OCI-LY7 (cell line): ENCODE measurements around the gene CDC34. TPM values are rescaled to one million over a fixed set of nuclear protein-coding genes. Genes with fewer than 3 reads are reported as not detected.

Experiments
- BruUV-seq: library from RNA; stranded (reverse); fragments of 400-500 nt; replicated peaks from 2 replicates; lab custom pipeline; 2021; lab: Mats Ljungman, UMichigan
- CTCF ChIA-PET: fragments of 300-600 bp; sonication (Branson Sonifier 250); formaldehyde crosslinking; loops from one replicate; lab custom pipeline; 2022; ENCODE audit warnings: antibody characterized with exemption; ENCODE audit not compliant: unreplicated experiment; lab: Charles Lee
- POLR2A ChIA-PET: fragments of 300-600 bp; sonication (Branson Sonifier 250); formaldehyde crosslinking; loops from one replicate; lab custom pipeline; 2022; ENCODE audit warnings: antibody characterized with exemption; lab: Charles Lee
- DNase-seq: peaks from one replicate; pipeline ENCODE4 v3.0.0-alpha.2; 2015; ENCODE audit warnings: low spot score
- H2AFZ ChIP-seq: fragments of 200-600 bp; sonication (generic), shearing (Covaris generic); 2 replicates; pipeline ENCODE4 v1.6.1; 2014; ENCODE audit warnings: mild to moderate bottlenecking, antibody characterized with exemption, low read length, moderate library complexity
- H3K27ac ChIP-seq: fragments of 200-600 bp; sonication (generic); 2 replicates; pipeline ENCODE4 v1.5.1; 2014; ENCODE audit warnings: mixed run types, low read depth, mild to moderate bottlenecking, moderate library complexity, low read length, inconsistent platforms; ENCODE audit not compliant: poor library complexity, severe bottlenecking
- H3K36me3 ChIP-seq: fragments of 200-600 bp; sonication (generic); 2 replicates; pipeline ENCODE4 v1.6.1; 2014; ENCODE audit warnings: mild to moderate bottlenecking, antibody characterized with exemption, low read length, moderate library complexity, mixed read lengths; ENCODE audit not compliant: insufficient read depth
- H3K4me1 ChIP-seq: fragments of 200-600 bp; sonication (generic); 2 replicates; pipeline ENCODE4 v1.5.1; 2014; ENCODE audit warnings: mild to moderate bottlenecking, low read length; ENCODE audit not compliant: insufficient read depth, poor library complexity, severe bottlenecking
- H3K4me2 ChIP-seq: fragments of 200-600 bp; sonication (generic); 2 replicates; pipeline ENCODE4 v1.6.1; 2014; ENCODE audit warnings: mild to moderate bottlenecking, low read length
- H3K4me3 ChIP-seq: fragments of 200-600 bp; sonication (generic); 2 replicates; pipeline ENCODE4 v1.5.1; 2014; ENCODE audit warnings: mild to moderate bottlenecking, low read depth, low read length; ENCODE audit not compliant: poor library complexity, severe bottlenecking
- H3K79me2 ChIP-seq: fragments of 200-600 bp; sonication (generic); 2 replicates; pipeline ENCODE4 v1.6.1; 2016; ENCODE audit warnings: low read depth, mild to moderate bottlenecking, low read length, moderate library complexity, mixed read lengths; ENCODE audit not compliant: insufficient read depth
- H3K9me2 ChIP-seq: fragments of 200-600 bp; sonication (generic); 2 replicates; pipeline ENCODE4 v1.6.1; 2016; ENCODE audit warnings: mild to moderate bottlenecking, low read length, mixed read lengths; ENCODE audit not compliant: insufficient read depth
- H3K9me3 ChIP-seq: fragments of 200-600 bp; sonication (generic); 2 replicates; pipeline ENCODE4 v1.6.1; 2014; ENCODE audit warnings: mild to moderate bottlenecking, mixed run types, low read length, mixed read lengths
- H4K20me1 ChIP-seq: fragments of 200-600 bp; sonication (generic); 2 replicates; pipeline ENCODE4 v1.6.1; 2014; ENCODE audit warnings: mild to moderate bottlenecking, antibody characterized with exemption, low read length, moderate library complexity, mixed read lengths; ENCODE audit not compliant: insufficient read depth
- CTCF ChIP-seq: fragments of 200-600 bp; sonication (generic); conservative IDR thresholded peaks from 2 replicates; pipeline ENCODE4 v1.5.1; 2014; ENCODE audit warnings: mild to moderate bottlenecking, antibody characterized with exemption, low read length, moderate library complexity, mixed read lengths
- EZH2phosphoT487 ChIP-seq: fragments of 200-600 bp; sonication (generic); IDR thresholded peaks from 2 replicates; pipeline ENCODE4 v1.6.1; 2018; ENCODE audit warnings: low read depth, borderline replicate concordance, mild to moderate bottlenecking, mixed run types, antibody characterized with exemption, low read length, moderate library complexity, mixed read lengths
- intact Hi-C: fragments of 100-400 bp; cut with micrococcal nuclease; formaldehyde crosslinking; loops from one replicate; pipeline ENCODE4 v1.10.0; 2022; ENCODE audit not compliant: unreplicated experiment
- total RNA-seq, 2 experiments: library from RNA; depleted of rRNA in 1 of 2; stranded (reverse); fragments of >200 nt in 1 of 2; shearing (Covaris generic) in 1 of 2; gene quantifications; 2 replicates each; pipeline ENCODE4 v1.2.3, GENCODE V29; 2014 to 2022

CDC34 gene
- total RNA-seq, 2 experiments from 2014 or later = 58.2 to 77.2 TPM

- H3K27ac ChIP-seq = no peak overlapping the region
- ChIA-PET CTCF (no interaction called here), POLR2A (no interaction called here)
- H4K20me1 ChIP-seq = peaks cover 8% of the 10 kb centered on the region
- no peaks in the 10 kb centered on the region for H3K9me2 ChIP-seq
- BruUV-seq = no TSS peak
- no peak for TF ChIP-seq EZH2phosphoT487
- TF ChIP-seq CTCF = no peak
- no peak for DNase-seq
- no peak overlapping the region for H2AFZ ChIP-seq
- no peak overlapping the region for H3K4me2 ChIP-seq
- H3K9me3 ChIP-seq = no peaks in the 10 kb centered on the region
- H3K79me2 ChIP-seq = peaks cover 7% of the 10 kb centered on the region; the same call in 1 of the 2 replicates
- no peak overlapping the region for H3K4me3 ChIP-seq
- intact Hi-C loops = no loop called here
- H3K4me1 ChIP-seq = peaks cover 12% of the 10 kb centered on the region
- H3K36me3 ChIP-seq = peaks cover 16% of the 10 kb centered on the region
Observed at GRCh38 chr19:536031-536880, 4.7 kb downstream of the CDC34 start.

GRCh38 chr19:536881-537404 lies 5.4 kb downstream of the CDC34 start:
- Histone ChIP-seq H3K4me2 (no peak overlapping the region), H4K20me1 (peaks cover 8% of the 10 kb centered on the region), H3K4me1 (peaks cover 12% of the 10 kb centered on the region), H3K9me3 (no peaks in the 10 kb centered on the region), H2AFZ (no peak overlapping the region), H3K4me3 (no peak overlapping the region), H3K9me2 (no peaks in the 10 kb centered on the region), H3K79me2 (peaks cover 7% of the 10 kb centered on the region; the same call in 1 of the 2 replicates), H3K36me3 (peaks cover 16% of the 10 kb centered on the region), H3K27ac (no peak overlapping the region)
- no TSS peak for BruUV-seq
- POLR2A ChIA-PET = no interaction called here
- no peak for DNase-seq
- CTCF ChIA-PET = no interaction called here
- intact Hi-C loops = no loop called here
- TF ChIP-seq EZH2phosphoT487 (no peak), CTCF (no peak)
